ENCODE data around the gene DLX3. TPM values are rescaled to one million over a fixed set of nuclear protein-coding genes. Genes with fewer than 3 reads are reported as not detected.

DLX3 gene
- total and polyA plus RNA-seq, 2 of the 8 experiments (the other 6 are each of a cell fraction or from before 2014, with no cell fraction given) = 0.15 to 0.20 TPM

GRCh38 chr17:50029185-50029584 is 34.2 kb upstream of the DLX3 start:
- Histone ChIP-seq H2AFZ (ENCODE audit: low read length) (peak overlapping the region; percentile 97), H4K20me1 (replicated peaks in 1 of 2; ENCODE audit: control insufficient read depth in 1 of 2, insufficient read depth in 2 of 2, low read length in 2 of 2) (peaks cover 0 to 2% of the 10 kb centered on the region in 2 experiments), H4K8ac (ENCODE audit: extremely low read depth, insufficient read depth, low read length) (no peak overlapping the region; the same call in 1 of the 2 replicates), H3K27ac (ENCODE audit: low read depth, low read length) (no peak overlapping the region), H3K14ac (ENCODE audit: insufficient read length) (no peak overlapping the region), H2BK5ac (ENCODE audit: low read depth, low read length) (peak overlapping the region; percentile 71; the same call in 1 of the 2 replicates), H3K79me1 (ENCODE audit: low read depth, low read length) (no peaks in the 10 kb centered on the region), H3K4me3 (ENCODE audit: extremely low read depth in 1 of 4, insufficient read depth in 2 of 4, low read depth in 3 of 4, low read length in 4 of 4) (no peak overlapping the region), H3K56ac (replicated peaks; ENCODE audit: insufficient read length, low read depth, low read length) (no peak overlapping the region), H2BK15ac (ENCODE audit: low read length) (peak overlapping the region; percentile 73; the same call in 1 of the 2 replicates), H3K18ac (ENCODE audit: extremely low read depth, low read length) (peak overlapping the region; percentile 9; the same call in 1 of the 2 replicates), H3K9me3 (ENCODE audit: insufficient read depth in 2 of 2, low read depth in 1 of 2, low read length in 1 of 2) (peaks cover 5 to 10% of the 10 kb centered on the region in 2 experiments; a peak in 3 of 4 replicates), H2BK20ac (ENCODE audit: low read length) (peak overlapping the region; percentile 72; the same call in 1 of the 2 replicates), H2AK5ac (ENCODE audit: low read depth, low read length) (peak overlapping the region; percentile 54; the same call in 1 of the 2 replicates), H3K9ac (replicated peaks in 1 of 4; ENCODE audit: extremely low read depth in 1 of 4, low read depth in 3 of 4, low read length in 3 of 4) (no peak overlapping the region), H3K23ac (ENCODE audit: insufficient read length) (no peak overlapping the region), H3K27me3 (replicated peaks in 1 of 4; ENCODE audit: control insufficient read depth in 3 of 4, extremely low read depth in 1 of 4, insufficient read depth in 3 of 4, low read length in 3 of 4) (0 out of 7 replicates have a peak, but pooled peaks cover 0 to 5% (median 0%) of the 10 kb centered on the region in 4 experiments), H3K23me2 (ENCODE audit: low read depth, low read length) (no peaks in the 10 kb centered on the region; the same call in 1 of the 2 replicates), H4K5ac (ENCODE audit: insufficient read length, low read depth, low read length) (no peak overlapping the region), H4K91ac (replicated peaks; ENCODE audit: insufficient read length, low read length) (peak overlapping the region; percentile 45), H3K4me2 (ENCODE audit: insufficient read depth in 1 of 2, low read depth in 2 of 2, low read length in 2 of 2) (no peak overlapping the region), H3K4ac (replicated peaks; ENCODE audit: insufficient read length, low read depth, low read length) (no peak overlapping the region), H2BK120ac (replicated peaks; ENCODE audit: low read depth, low read length) (no peak overlapping the region), H3K4me1 (replicated peaks in 1 of 4; ENCODE audit: control insufficient read depth in 3 of 4, insufficient read depth in 4 of 4, low read length in 3 of 4) (peaks cover 0 to 20% (median 14%) of the 10 kb centered on the region in 4 experiments; a peak in 6 of 7 replicates), H3K36me3 (ENCODE audit: control insufficient read depth in 2 of 4, insufficient read depth in 4 of 4, low read length in 3 of 4) (no peaks in the 10 kb centered on the region), H2BK12ac (ENCODE audit: low read depth, low read length) (peak overlapping the region; percentile 98), H3K79me2 (ENCODE audit: control insufficient read depth in 1 of 2, insufficient read depth in 2 of 2, low read length in 2 of 2) (no peaks in the 10 kb centered on the region)
- DNase-seq (ENCODE audit: low read depth in 1 of 2, low spot score in 2 of 2) (no peak), FAIRE-seq (no peak)
- ChIA-PET POLR2A (ENCODE audit: partially characterized antibody) (interaction anchor here (1.0 to 4.3 kb wide), 5 partner anchors 8 to 94 kb away, joined by 3 to 23 read pairs (median 4); partner anchors contain the start of gene ITGA3), CTCF (ENCODE audit: partially characterized antibody) (interaction anchor here (0.7 to 9.1 kb wide), 14 partner anchors 8 to 130 kb away, joined by 3 to 158 read pairs (median 4); partner anchors contain the start of genes DLX3, ITGA3 and PDK2)
- WGBS, 2 experiments (ENCODE audit: extremely low coverage in 1 of 2, insufficient coverage in 1 of 2, insufficient read length in 1 of 2, insufficient replicate concordance in 2 of 2, low coverage in 1 of 2, low lambda C conversion rate in 2 of 2, missing lambda C conversion rate in 1 of 2) = 90% methylated on average over 7 of the region's 7 CpGs; no CpG with 5 or more reads in 1 of the 2 experiments
- TF ChIP-seq TCF12 (IDR thresholded peaks at IDR 0.05; ENCODE audit: low read depth, low read length) = no peak
- TF ChIP-seq HDAC2 (IDR thresholded peaks at IDR 0.05; ENCODE audit: borderline replicate concordance in 1 of 2, low read depth in 2 of 2, low read length in 2 of 2) = no peak
- no peak for TF ChIP-seq NANOG (IDR thresholded peaks at IDR 0.05; ENCODE audit: insufficient read depth, low read depth, low read length, poor library complexity, severe bottlenecking)
- no peak for TF ChIP-seq SRF (IDR thresholded peaks at IDR 0.05; ENCODE audit: low read depth, low read length)
- TF ChIP-seq SAP30 (IDR thresholded peaks at IDR 0.05; ENCODE audit: insufficient read depth, insufficient replicate concordance, low read length) = no peak
